Brain microvascular endothelial cell (primary cell): ENCODE measurements around the gene GBX2.

Experiments used
- DNase-seq: peaks from one replicate; pipeline ENCODE4 v3.0.0-alpha.2; 2020
- H3K27ac ChIP-seq: fragments of 250-450 bp; sonication (Bioruptor Pico); 2 replicates; pipeline ENCODE4 v1.5.1; 2020; ENCODE audit warnings: mild to moderate bottlenecking, moderate library complexity
- H3K27me3 ChIP-seq: fragments of 250-450 bp; sonication (Bioruptor Pico); replicated peaks from 2 replicates; pipeline ENCODE4 v1.5.1; 2020; ENCODE audit warnings: mild to moderate bottlenecking
- H3K36me3 ChIP-seq: fragments of 250-450 bp; sonication (Bioruptor Pico); replicated peaks from 2 replicates; pipeline ENCODE4 v1.5.1; 2020; ENCODE audit warnings: mild to moderate bottlenecking
- H3K4me3 ChIP-seq: 2 replicates; pipeline ENCODE4 v1.5.1; 2011; ENCODE audit warnings: low read depth, mild to moderate bottlenecking, control low read depth, low read length, moderate library complexity
- in situ Hi-C: cut with HindIII; loops from 2 replicates; pipeline ENCODE4 v1.10.0; 2017; ENCODE audit warnings: low sequenced_read_pairs, low pct_ligation_motif_present
- TF ChIP-seq, protein P1 (sequence below): IDR thresholded peaks from 2 replicates; pipeline ENCODE4 v1.5.1; 2011; ENCODE audit warnings: low read depth, mild to moderate bottlenecking, moderate library complexity, low read length, control low read depth, inconsistent platforms; ENCODE audit errors: missing control alignments

GBX2 gene

GRCh38 chr2:236168110-236169080 is at the start of gene GBX2:
GBX2 (minus strand) TSS chr2:236168386; CDS start chr2:236167971, 415 bp downstream.
- Histone ChIP-seq H3K27ac (no peak within 1 kb of the TSS), H3K36me3 (no peaks in the 10 kb centered on the region), H3K4me3 (peak within 1 kb of the TSS; percentile 57), H3K27me3 (peaks cover 47% of the 10 kb centered on the region)
- peak; percentile 52 for DNase-seq
- TF ChIP-seq, protein P1, sequence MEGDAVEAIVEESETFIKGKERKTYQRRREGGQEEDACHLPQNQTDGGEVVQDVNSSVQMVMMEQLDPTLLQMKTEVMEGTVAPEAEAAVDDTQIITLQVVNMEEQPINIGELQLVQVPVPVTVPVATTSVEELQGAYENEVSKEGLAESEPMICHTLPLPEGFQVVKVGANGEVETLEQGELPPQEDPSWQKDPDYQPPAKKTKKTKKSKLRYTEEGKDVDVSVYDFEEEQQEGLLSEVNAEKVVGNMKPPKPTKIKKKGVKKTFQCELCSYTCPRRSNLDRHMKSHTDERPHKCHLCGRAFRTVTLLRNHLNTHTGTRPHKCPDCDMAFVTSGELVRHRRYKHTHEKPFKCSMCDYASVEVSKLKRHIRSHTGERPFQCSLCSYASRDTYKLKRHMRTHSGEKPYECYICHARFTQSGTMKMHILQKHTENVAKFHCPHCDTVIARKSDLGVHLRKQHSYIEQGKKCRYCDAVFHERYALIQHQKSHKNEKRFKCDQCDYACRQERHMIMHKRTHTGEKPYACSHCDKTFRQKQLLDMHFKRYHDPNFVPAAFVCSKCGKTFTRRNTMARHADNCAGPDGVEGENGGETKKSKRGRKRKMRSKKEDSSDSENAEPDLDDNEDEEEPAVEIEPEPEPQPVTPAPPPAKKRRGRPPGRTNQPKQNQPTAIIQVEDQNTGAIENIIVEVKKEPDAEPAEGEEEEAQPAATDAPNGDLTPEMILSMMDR, result no peak
- in situ Hi-C loops, result no loop called here

DNA sequence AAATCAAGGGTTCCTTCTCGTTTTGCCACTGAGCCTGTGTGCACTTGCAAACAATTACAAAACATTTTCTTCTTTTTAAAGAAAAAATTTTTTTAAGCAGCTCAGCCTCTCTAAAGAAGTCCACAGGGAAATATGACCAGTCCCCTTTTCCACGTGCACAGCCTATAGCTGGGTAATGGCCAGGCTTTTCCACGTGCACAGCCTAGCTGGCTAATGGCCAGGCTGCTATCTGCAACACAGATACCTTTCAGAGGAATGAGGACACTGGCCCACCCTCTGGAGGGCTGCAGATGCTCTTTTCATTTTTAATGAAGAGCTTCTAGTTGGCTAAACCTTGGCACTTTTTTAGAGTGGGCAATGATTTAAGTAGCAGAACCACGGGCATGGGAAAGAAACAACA is 49.7 kb upstream of the GBX2 start:
- Histone ChIP-seq H3K4me3 (no peak overlapping the region), H3K27me3 (no peaks in the 10 kb centered on the region), H3K27ac (no peak overlapping the region), H3K36me3 (no peaks in the 10 kb centered on the region)
- in situ Hi-C loops, result no loop called here
- DNase-seq, result no peak
- TF ChIP-seq, protein P1, result no peak

DNA sequence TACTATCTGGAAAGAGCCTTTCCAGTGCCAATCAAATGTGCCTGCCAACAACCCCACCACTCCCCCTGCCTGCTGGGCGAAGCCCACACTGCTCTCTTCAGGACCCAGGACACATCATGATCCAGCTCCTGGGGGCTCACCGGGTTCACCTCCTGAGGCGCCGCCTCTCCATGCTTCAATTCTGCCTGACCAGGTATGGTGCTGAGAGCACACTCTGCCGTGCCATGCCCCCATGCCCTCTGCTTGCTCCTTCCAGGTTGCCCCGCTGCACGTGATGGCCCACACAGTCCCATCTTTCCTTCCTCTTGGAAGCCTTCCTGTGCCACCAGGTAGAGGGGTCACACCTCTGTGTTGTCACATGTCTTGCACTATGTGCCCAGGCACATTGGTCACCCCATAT is 48.5 kb upstream of the GBX2 start:
- TF ChIP-seq, protein P1, result no peak
- Histone ChIP-seq H3K27me3 (no peaks in the 10 kb centered on the region), H3K27ac (no peak overlapping the region), H3K4me3 (no peak overlapping the region), H3K36me3 (no peaks in the 10 kb centered on the region)
- no peak for DNase-seq
- in situ Hi-C loops, result no loop called here

DNA sequence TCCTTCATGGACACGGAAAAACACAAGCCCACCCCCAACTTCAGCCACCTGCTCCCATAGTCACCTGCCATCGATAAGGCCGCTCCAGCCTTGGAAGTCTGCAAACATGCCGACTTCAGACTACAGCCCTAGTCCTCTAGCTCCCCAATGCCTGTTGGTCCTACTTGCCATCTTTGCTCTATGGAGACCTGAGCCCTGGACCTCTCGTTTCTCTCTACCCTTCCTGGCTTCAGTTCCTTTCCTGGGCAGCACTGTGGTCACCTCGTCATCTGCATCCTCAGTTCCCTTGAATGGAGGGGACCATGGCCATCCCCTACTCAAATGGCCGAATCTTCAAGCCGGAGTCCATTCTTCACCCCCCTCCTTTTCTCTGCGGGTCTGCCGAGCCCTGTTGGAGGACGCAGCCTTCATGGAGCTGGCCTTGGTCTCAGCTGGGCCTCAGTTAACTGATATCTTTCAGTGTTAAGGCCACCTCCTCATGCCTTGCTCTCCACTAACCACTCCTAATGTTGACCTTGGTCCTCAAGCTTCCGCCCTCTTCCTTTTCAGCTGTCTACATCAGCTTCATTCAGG is 47.7 kb upstream of the GBX2 start:
- no peak for DNase-seq
- no peaks in the 10 kb centered on the region for H3K27me3 ChIP-seq
- TF ChIP-seq, protein P1, result no peak
- no peak overlapping the region for H3K27ac ChIP-seq
- no peaks in the 10 kb centered on the region for H3K36me3 ChIP-seq
- in situ Hi-C loops, result no loop called here
- no peak overlapping the region for H3K4me3 ChIP-seq

DNA sequence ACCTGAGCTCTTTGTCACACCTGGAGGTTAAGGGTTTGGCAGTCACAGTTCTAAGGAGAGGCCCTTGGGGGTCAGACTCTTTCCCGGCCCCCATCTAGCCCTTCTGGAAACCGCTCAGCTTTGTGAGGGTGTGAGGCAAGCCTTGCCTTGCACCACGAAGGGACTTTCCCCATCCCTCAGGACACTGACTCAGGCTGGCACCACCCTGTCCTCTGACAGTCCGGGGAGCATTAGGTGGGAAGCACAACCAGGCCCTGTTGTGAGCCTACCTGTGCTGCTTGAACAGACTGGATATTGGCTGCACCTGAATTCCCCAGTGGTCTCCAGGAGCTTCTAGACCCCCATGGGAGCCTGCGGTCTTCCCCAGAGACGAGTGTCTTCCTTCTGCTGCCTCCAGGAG is 47.0 kb upstream of the GBX2 start:
- no peak overlapping the region for H3K4me3 ChIP-seq
- in situ Hi-C loops, result no loop called here
- no peaks in the 10 kb centered on the region for H3K36me3 ChIP-seq
- TF ChIP-seq, protein P1, result no peak
- H3K27me3 ChIP-seq, result no peaks in the 10 kb centered on the region
- H3K27ac ChIP-seq, result no peak overlapping the region
- DNase-seq, result no peak
